Esophagus squamous epithelium (tissue), 4 donors: ENCODE results near the gene RHBDL2.

ENCODE experiments used
- POLR2A ChIP-seq, 4 donors: fragments of 450-650 bp; IDR thresholded peaks; one replicate each; pipeline ENCODE4 v1.6.1; 2017; ENCODE audit warnings: antibody characterized with exemption in 4 of 4, mild to moderate bottlenecking in 4 of 4, moderate library complexity in 3 of 4
- TF ChIP-seq, protein P1 (sequence below), 6 experiments: fragments of 450-650 bp in 4 of 6; fragments of 200-600 bp in 2 of 6; sonication (generic) in 2 of 6; IDR thresholded peaks; one replicate each; pipeline ENCODE4 v1.5.1; 2016 to 2019; ENCODE audit warnings: antibody characterized with exemption in 6 of 6, mild to moderate bottlenecking in 4 of 6, moderate library complexity in 4 of 6

DNA sequence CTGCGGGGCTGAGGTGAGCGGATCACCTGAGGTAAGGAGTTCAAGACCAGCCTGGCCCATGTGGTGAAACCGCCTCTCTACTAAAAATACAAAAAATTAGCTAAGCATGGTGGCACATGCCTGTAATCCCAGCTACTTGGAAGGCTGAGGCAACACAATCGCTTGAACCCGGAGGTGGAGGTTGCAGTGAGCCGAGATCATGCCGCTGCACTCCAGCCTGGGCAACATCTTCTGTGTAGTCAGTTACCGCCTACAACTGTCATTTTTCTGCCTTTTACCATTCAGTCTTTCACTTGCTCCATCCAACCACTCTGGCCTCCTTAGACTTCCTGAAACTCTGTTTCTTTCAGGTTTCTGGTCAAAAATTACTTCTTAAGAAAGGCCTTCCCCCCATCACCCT is 70.6 kb downstream of the RHBDL2 start:
- TF ChIP-seq, protein P1, sequence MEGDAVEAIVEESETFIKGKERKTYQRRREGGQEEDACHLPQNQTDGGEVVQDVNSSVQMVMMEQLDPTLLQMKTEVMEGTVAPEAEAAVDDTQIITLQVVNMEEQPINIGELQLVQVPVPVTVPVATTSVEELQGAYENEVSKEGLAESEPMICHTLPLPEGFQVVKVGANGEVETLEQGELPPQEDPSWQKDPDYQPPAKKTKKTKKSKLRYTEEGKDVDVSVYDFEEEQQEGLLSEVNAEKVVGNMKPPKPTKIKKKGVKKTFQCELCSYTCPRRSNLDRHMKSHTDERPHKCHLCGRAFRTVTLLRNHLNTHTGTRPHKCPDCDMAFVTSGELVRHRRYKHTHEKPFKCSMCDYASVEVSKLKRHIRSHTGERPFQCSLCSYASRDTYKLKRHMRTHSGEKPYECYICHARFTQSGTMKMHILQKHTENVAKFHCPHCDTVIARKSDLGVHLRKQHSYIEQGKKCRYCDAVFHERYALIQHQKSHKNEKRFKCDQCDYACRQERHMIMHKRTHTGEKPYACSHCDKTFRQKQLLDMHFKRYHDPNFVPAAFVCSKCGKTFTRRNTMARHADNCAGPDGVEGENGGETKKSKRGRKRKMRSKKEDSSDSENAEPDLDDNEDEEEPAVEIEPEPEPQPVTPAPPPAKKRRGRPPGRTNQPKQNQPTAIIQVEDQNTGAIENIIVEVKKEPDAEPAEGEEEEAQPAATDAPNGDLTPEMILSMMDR (IDR thresholded peaks at IDR 0.05): no peak
- no peak for TF ChIP-seq POLR2A (IDR thresholded peaks at IDR 0.05)
